OCI-LY1 (cell line): ENCODE data around the gene PCDH15.

Source experiments
- H2AFZ ChIP-seq: fragments of 200-600 bp; sonication (generic), shearing (Covaris generic); 2 replicates; pipeline ENCODE4 v1.6.0; 2014; ENCODE audit warnings: antibody characterized with exemption, mild to moderate bottlenecking, low read length
- H3F3A ChIP-seq: fragments of 200-600 bp; sonication (generic), shearing (Covaris generic); 2 replicates; pipeline ENCODE4 v1.6.0; 2014; ENCODE audit warnings: mild to moderate bottlenecking, antibody characterized with exemption, low read length, moderate library complexity; ENCODE audit not compliant: insufficient read depth
- H3K27ac ChIP-seq: fragments of 200-600 bp; sonication (generic); 2 replicates; pipeline ENCODE4 v1.5.1; 2014; ENCODE audit warnings: low read length, mixed run types, mild to moderate bottlenecking, low read depth; ENCODE audit not compliant: poor library complexity, severe bottlenecking
- H3K27me3 ChIP-seq: fragments of 200-600 bp; sonication (generic); 2 replicates; pipeline ENCODE4 v1.6.0; 2014; ENCODE audit warnings: antibody characterized with exemption, mild to moderate bottlenecking, low read length, moderate library complexity; ENCODE audit not compliant: insufficient read depth
- H3K36me3 ChIP-seq: fragments of 200-600 bp; sonication (generic); 2 replicates; pipeline ENCODE4 v1.6.1; 2014; ENCODE audit warnings: mild to moderate bottlenecking, antibody characterized with exemption, low read length, moderate library complexity, mixed read lengths; ENCODE audit not compliant: insufficient read depth
- H3K4me1 ChIP-seq: fragments of 200-600 bp; sonication (generic); 2 replicates; pipeline ENCODE4 v1.5.1; 2014; ENCODE audit warnings: mild to moderate bottlenecking, low read length, moderate library complexity; ENCODE audit not compliant: insufficient read depth, severe bottlenecking
- H3K4me2 ChIP-seq: fragments of 200-600 bp; sonication (generic), shearing (Covaris generic); 2 replicates; pipeline ENCODE4 v1.6.1; 2014; ENCODE audit warnings: low read length
- H3K4me3 ChIP-seq: fragments of 200-600 bp; sonication (generic); 2 replicates; pipeline ENCODE4 v1.5.1; 2014; ENCODE audit warnings: low read length, low read depth, mild to moderate bottlenecking, mixed read lengths; ENCODE audit not compliant: poor library complexity, severe bottlenecking
- H3K79me2 ChIP-seq: fragments of 200-600 bp; shearing (Covaris generic); 2 replicates; pipeline ENCODE4 v1.6.1; 2016; ENCODE audit warnings: mixed run types, low read length, mixed read lengths; ENCODE audit not compliant: insufficient read depth
- H3K9ac ChIP-seq: fragments of 200-600 bp; sonication (generic), shearing (Covaris generic); 2 replicates; pipeline ENCODE4 v1.6.1; 2014; ENCODE audit warnings: mild to moderate bottlenecking, low read length, mixed read lengths
- H3K9me2 ChIP-seq: fragments of 200-600 bp; sonication (generic), shearing (Covaris generic); 2 replicates; pipeline ENCODE4 v1.6.1; 2014; ENCODE audit warnings: low read depth, mild to moderate bottlenecking, low read length, mixed read lengths
- H3K9me3 ChIP-seq: fragments of 200-600 bp; shearing (Covaris generic); 2 replicates; pipeline ENCODE4 v1.6.1; 2014; ENCODE audit warnings: low read length, mixed read lengths
- H4K20me1 ChIP-seq: fragments of 200-600 bp; sonication (generic), shearing (Covaris generic); 2 replicates; pipeline ENCODE4 v1.6.0; 2016; ENCODE audit warnings: mild to moderate bottlenecking, low read length; ENCODE audit not compliant: insufficient read depth
- EZH2 ChIP-seq: fragments of 200-600 bp; sonication (generic), shearing (Covaris generic); IDR thresholded peaks from 2 replicates; pipeline ENCODE4 v1.8.0; 2017; ENCODE audit warnings: borderline replicate concordance, mixed run types, mild to moderate bottlenecking, antibody characterized with exemption, low read length, moderate library complexity, mixed read lengths
- TF ChIP-seq, protein P1 (sequence below): fragments of 200-600 bp; sonication (generic), shearing (Covaris generic); IDR thresholded peaks from 2 replicates; pipeline ENCODE4 v1.5.1; 2017; ENCODE audit warnings: mild to moderate bottlenecking, antibody characterized with exemption, low read length, moderate library complexity, mixed read lengths

The PCDH15 gene

GRCh38 chr10:54133203-54133602 is 667.8 kb downstream of the PCDH15 start:
- Histone ChIP-seq H3K27ac (no peak overlapping the region), H3K9ac (no peak overlapping the region), H3K4me1 (no peaks in the 10 kb centered on the region), H3K79me2 (no peaks in the 10 kb centered on the region), H2AFZ (no peak overlapping the region), H3K4me2 (no peak overlapping the region), H3K4me3 (no peak overlapping the region), H3K9me3 (no peaks in the 10 kb centered on the region), H3K9me2 (no peaks in the 10 kb centered on the region), H4K20me1 (no peaks in the 10 kb centered on the region), H3K36me3 (no peaks in the 10 kb centered on the region), H3K27me3 (no peaks in the 10 kb centered on the region), H3F3A (no peaks in the 10 kb centered on the region)
- no peak for TF ChIP-seq EZH2
- TF ChIP-seq, protein P1, sequence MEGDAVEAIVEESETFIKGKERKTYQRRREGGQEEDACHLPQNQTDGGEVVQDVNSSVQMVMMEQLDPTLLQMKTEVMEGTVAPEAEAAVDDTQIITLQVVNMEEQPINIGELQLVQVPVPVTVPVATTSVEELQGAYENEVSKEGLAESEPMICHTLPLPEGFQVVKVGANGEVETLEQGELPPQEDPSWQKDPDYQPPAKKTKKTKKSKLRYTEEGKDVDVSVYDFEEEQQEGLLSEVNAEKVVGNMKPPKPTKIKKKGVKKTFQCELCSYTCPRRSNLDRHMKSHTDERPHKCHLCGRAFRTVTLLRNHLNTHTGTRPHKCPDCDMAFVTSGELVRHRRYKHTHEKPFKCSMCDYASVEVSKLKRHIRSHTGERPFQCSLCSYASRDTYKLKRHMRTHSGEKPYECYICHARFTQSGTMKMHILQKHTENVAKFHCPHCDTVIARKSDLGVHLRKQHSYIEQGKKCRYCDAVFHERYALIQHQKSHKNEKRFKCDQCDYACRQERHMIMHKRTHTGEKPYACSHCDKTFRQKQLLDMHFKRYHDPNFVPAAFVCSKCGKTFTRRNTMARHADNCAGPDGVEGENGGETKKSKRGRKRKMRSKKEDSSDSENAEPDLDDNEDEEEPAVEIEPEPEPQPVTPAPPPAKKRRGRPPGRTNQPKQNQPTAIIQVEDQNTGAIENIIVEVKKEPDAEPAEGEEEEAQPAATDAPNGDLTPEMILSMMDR, result no peak

GRCh38 chr10:54131833-54132232 is 669.2 kb downstream of the PCDH15 start:
- Histone ChIP-seq H3K36me3 (no peaks in the 10 kb centered on the region), H3F3A (no peaks in the 10 kb centered on the region), H3K27ac (no peak overlapping the region), H3K4me1 (no peaks in the 10 kb centered on the region), H3K9ac (no peak overlapping the region), H3K79me2 (no peaks in the 10 kb centered on the region), H3K4me2 (no peak overlapping the region), H4K20me1 (no peaks in the 10 kb centered on the region), H2AFZ (no peak overlapping the region), H3K27me3 (no peaks in the 10 kb centered on the region), H3K4me3 (no peak overlapping the region), H3K9me2 (no peaks in the 10 kb centered on the region), H3K9me3 (no peaks in the 10 kb centered on the region)
- no peak for TF ChIP-seq EZH2
- TF ChIP-seq, protein P1, result no peak

- Histone ChIP-seq H3K9me3 (no peaks in the 10 kb centered on the region), H3K36me3 (no peaks in the 10 kb centered on the region), H3K4me2 (no peak overlapping the region), H3F3A (no peaks in the 10 kb centered on the region), H3K79me2 (no peaks in the 10 kb centered on the region), H3K4me3 (no peak overlapping the region), H2AFZ (no peak overlapping the region), H3K9me2 (no peaks in the 10 kb centered on the region), H4K20me1 (no peaks in the 10 kb centered on the region), H3K27me3 (no peaks in the 10 kb centered on the region), H3K27ac (no peak overlapping the region), H3K4me1 (no peaks in the 10 kb centered on the region), H3K9ac (no peak overlapping the region)
- TF ChIP-seq, protein P1, result no peak
- TF ChIP-seq EZH2, result no peak
These were observed 670.6 kb downstream of the PCDH15 start for GRCh38 chr10:54130394-54130793.
